Right lobe of liver (tissue), 6 donors: ENCODE results near the gene PPIL6. TPM values are rescaled to one million over a fixed set of nuclear protein-coding genes. Genes with fewer than 3 reads are reported as not detected.

Source experiments
- ATAC-seq, 4 donors: fragments of 200-7000 bp; cut with Tn5 transposase; one replicate each; pipeline ENCODE4 v1.9.1; 2020; ENCODE audit warnings: mild to moderate bottlenecking in 4 of 4, moderate library complexity in 4 of 4
- DNase-seq, 3 donors: peaks; one replicate each; pipeline ENCODE4 v3.0.0-alpha.2; 2020
- H3K27ac ChIP-seq, 3 donors: fragments of 200-600 bp; one replicate each; pipeline ENCODE4 v1.8.0; 2022
- H3K27me3 ChIP-seq, 2 donors: fragments of 200-600 bp; one replicate each; pipeline ENCODE4 v1.8.0; 2022
- H3K36me3 ChIP-seq, 4 donors: fragments of 200-600 bp; sonication (generic) in 1 of 4; one replicate each; pipeline versions ENCODE4 v1.5.1 to v1.8.0; 2017 to 2022; ENCODE audit warnings: control low read depth in 1 of 4
- H3K4me1 ChIP-seq, 4 donors: fragments of 200-600 bp; sonication (generic) in 1 of 4; one replicate each; pipeline versions ENCODE4 v1.5.1 to v1.8.0; 2017 to 2022; ENCODE audit warnings: control low read depth in 1 of 4
- H3K4me3 ChIP-seq, 3 donors: fragments of 200-600 bp; one replicate each; pipeline ENCODE4 v1.8.0; 2022
- H3K9me3 ChIP-seq, 4 donors: fragments of 200-600 bp; sonication (generic) in 1 of 4; one replicate each; pipeline versions ENCODE4 v1.5.1 to v1.8.0; 2017 to 2022; ENCODE audit warnings: control low read depth in 1 of 4
- POLR2A ChIP-seq: fragments of 450-650 bp; IDR thresholded peaks from one replicate; pipeline ENCODE4 v1.6.1; 2017; ENCODE audit warnings: antibody characterized with exemption, mild to moderate bottlenecking
- WGBS: methylation state at CpG from one replicate; pipeline ENCODE4 v1.1.6; 2018; ENCODE audit warnings: low coverage, low lambda C conversion rate; ENCODE audit not compliant: insufficient coverage; ENCODE audit errors: missing lambda C conversion rate; 5-methylcytosine and 5-hydroxymethylcytosine counted together
- intact Hi-C, 2 donors: fragments of 100-400 bp; cut with DNase I; formaldehyde crosslinking; loops; one replicate each; pipeline versions ENCODE4 v1.11.2 to v1.14.1; 2022
- total RNA-seq, 6 experiments: library from RNA; depleted of rRNA in 2 of 6; stranded (reverse); fragments of >200 nt in 2 of 6; fragmentation: NEBNext Ultra II Directional in 3 of 6; extraction: Animal tissue kit (Norgen Biotek cat#: 25700) in 3 of 6; gene quantifications; one replicate each; pipeline versions ENCODE4 v1.1.0 to v1.2.4, GENCODE V29; 2016 to 2023
- TF ChIP-seq, protein P1 (sequence below), 4 donors: fragments of 200-600 bp in 3 of 4; fragments of 450-650 bp in 1 of 4; IDR thresholded peaks; one replicate each; pipeline versions ENCODE4 v1.5.1 to v1.8.0; 2016 to 2022; ENCODE audit warnings: antibody characterized with exemption in 4 of 4, mild to moderate bottlenecking in 2 of 4
- donor health status: DM: no; HTN: yes; CAD: no.
- donor health status: DM: no; HTN: no; CAD: no.
- donor health status: DM: no; HTN: no; CAD: no.
- donor health status: DM: no; HTN: yes; CAD: no.
- donor health status: DM: no; HTN: yes; CAD: no.

PPIL6 gene
- total RNA-seq, 6 experiments from 2014 or later, result 0.12 to 0.42 (median 0.33) TPM; not detected in 2

DNA sequence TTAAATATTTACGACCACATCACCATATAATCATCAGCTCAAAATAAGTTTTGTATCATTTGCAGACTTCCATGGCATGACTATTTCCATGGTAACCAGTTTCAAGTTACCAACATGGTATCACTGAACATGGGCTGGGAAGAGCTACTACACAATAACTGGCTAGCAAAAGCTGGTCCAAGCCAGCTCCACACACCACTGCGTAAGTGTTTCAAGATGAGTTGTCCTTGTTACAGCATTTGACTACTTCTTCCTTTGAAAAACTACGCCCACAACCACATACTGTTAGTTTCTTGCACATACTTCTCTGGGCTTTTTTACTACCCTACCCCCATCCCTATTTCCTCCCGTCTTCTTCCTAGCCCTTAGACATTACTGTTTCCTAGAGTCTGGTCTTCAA, 66.7 kb downstream of the PPIL6 start:
- Histone ChIP-seq H3K27ac (no peak overlapping the region), H3K36me3 (peaks cover 8 to 80% (median 28%) of the 10 kb centered on the region in 4 donors), H3K9me3 (no peaks in the 10 kb centered on the region), H3K27me3 (no peaks in the 10 kb centered on the region), H3K4me3 (no peak overlapping the region), H3K4me1 (peaks cover 0 to 12% (median 0%) of the 10 kb centered on the region in 4 donors)
- WGBS, result 69% methylated on average over 4 of the region's 4 CpGs
- peak in 3 of 4 donors; percentile 40 to 41 (median 41) for ATAC-seq
- TF ChIP-seq POLR2A, result no peak
- TF ChIP-seq, protein P1, sequence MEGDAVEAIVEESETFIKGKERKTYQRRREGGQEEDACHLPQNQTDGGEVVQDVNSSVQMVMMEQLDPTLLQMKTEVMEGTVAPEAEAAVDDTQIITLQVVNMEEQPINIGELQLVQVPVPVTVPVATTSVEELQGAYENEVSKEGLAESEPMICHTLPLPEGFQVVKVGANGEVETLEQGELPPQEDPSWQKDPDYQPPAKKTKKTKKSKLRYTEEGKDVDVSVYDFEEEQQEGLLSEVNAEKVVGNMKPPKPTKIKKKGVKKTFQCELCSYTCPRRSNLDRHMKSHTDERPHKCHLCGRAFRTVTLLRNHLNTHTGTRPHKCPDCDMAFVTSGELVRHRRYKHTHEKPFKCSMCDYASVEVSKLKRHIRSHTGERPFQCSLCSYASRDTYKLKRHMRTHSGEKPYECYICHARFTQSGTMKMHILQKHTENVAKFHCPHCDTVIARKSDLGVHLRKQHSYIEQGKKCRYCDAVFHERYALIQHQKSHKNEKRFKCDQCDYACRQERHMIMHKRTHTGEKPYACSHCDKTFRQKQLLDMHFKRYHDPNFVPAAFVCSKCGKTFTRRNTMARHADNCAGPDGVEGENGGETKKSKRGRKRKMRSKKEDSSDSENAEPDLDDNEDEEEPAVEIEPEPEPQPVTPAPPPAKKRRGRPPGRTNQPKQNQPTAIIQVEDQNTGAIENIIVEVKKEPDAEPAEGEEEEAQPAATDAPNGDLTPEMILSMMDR (IDR thresholded peaks at IDR 0.05), result no peak
- intact Hi-C loops, result no loop called here
- DNase-seq, result no peak

DNA sequence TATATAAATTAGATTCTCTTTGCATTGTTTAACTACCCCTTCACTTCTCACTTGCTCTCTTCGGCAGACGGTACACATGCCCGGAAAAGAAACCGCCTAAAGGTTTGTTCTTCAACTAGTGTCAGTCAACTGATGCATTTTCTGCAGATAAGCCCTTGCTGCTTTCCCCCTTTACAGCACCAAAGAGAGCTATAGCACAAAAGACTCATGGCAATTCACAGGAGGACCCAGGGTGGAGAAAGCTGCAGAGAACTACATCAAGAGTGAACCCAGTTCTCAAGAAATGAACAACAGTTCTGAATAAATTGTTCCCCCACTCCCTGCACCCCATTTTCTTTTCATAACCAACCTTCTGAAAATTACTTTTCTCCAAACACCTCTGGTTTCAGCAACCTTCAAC, 67.1 kb downstream of the PPIL6 start:
- WGBS, result 63% methylated on average over 4 of the region's 4 CpGs
- Histone ChIP-seq H3K36me3 (peaks cover 8 to 80% (median 31%) of the 10 kb centered on the region in 4 donors), H3K27ac (no peak overlapping the region), H3K9me3 (no peaks in the 10 kb centered on the region), H3K27me3 (no peaks in the 10 kb centered on the region), H3K4me1 (peaks cover 0 to 10% (median 0%) of the 10 kb centered on the region in 4 donors), H3K4me3 (no peak overlapping the region)
- DNase-seq (no peak), ATAC-seq (no peak)
- TF ChIP-seq POLR2A, result no peak
- TF ChIP-seq, protein P1 (IDR thresholded peaks at IDR 0.05), result no peak
- intact Hi-C loops, result no loop called here

DNA sequence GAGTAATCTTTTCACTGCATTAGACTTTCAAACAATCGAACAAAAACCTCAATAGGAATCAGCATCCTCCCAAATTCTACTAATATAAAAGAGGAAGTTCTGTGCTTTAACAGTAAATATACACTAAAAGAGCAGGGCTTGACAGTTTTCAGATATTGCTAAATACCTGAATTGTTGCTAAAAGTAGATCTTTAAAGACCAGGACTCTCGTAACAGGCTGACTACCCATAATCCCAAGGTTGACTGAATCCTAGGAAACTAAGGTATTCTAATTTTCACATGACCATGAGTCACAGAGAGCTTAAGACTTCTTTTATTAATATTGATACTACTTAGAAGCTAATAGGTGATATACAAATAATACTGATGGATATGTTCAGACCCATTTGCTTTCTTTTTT, 68.3 kb downstream of the PPIL6 start:
- DNase-seq (no peak), ATAC-seq (no peak)
- Histone ChIP-seq H3K27me3 (no peaks in the 10 kb centered on the region), H3K9me3 (no peaks in the 10 kb centered on the region), H3K36me3 (peaks cover 8 to 80% (median 32%) of the 10 kb centered on the region in 4 donors), H3K4me3 (no peak overlapping the region), H3K27ac (no peak overlapping the region), H3K4me1 (peaks cover 0 to 10% (median 0%) of the 10 kb centered on the region in 4 donors)
- TF ChIP-seq, protein P1 (IDR thresholded peaks at IDR 0.05), result no peak
- TF ChIP-seq POLR2A, result no peak
- intact Hi-C loops, result no loop called here
- WGBS, result 41% methylated on average over 2 of the region's 2 CpGs

DNA sequence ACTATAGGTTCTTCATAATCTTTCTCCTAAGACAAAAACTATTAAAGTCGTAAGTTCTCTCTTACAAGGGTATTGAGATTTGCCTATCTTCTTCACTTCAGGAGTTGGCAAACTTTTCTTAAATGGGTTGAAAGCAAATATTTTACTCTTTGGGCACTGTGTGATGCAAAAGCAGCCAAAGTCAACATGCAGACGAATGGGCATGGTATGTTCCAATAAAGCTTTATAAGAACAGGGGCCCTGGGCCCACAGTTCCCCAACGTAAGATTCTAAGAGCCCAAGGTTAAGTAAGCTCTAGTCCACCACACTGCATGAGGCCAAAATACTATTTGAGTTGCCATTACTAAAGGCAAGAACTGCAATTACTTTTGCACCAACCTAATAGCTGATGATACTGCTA, 69.6 kb downstream of the PPIL6 start:
- Histone ChIP-seq H3K27ac (no peak overlapping the region), H3K9me3 (no peaks in the 10 kb centered on the region), H3K4me1 (peaks cover 0 to 10% (median 0%) of the 10 kb centered on the region in 4 donors), H3K27me3 (no peaks in the 10 kb centered on the region), H3K4me3 (no peak overlapping the region), H3K36me3 (peaks cover 0 to 79% (median 23%) of the 10 kb centered on the region in 4 donors)
- WGBS, result 32% methylated on average over 3 of the region's 3 CpGs
- peak; percentile 56 to 81 (median 71) for ATAC-seq
- intact Hi-C loops, result no loop called here
- DNase-seq, result no peak
- TF ChIP-seq POLR2A, result no peak
- TF ChIP-seq, protein P1 (IDR thresholded peaks at IDR 0.05), result no peak

DNA sequence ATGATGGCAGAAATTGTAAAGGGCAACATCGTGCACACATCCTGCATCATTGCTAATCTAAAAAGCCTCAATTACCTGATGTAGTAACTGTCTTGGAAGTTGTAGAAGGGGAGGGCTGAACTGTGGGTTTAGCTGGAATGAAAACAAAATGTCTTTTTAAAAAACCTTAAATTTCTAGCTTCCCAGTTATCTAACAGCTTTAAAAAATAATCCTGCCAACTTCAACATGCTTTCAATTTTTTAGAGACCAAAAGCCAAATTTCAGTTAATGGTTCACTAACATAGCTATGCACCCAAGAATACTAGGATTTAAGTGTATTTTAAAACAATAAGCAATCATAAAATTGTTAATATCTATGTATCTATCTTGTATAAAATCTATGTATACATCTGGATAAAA, 70.1 kb downstream of the PPIL6 start:
- no peaks in the 10 kb centered on the region for H3K27me3 ChIP-seq
- no peaks in the 10 kb centered on the region for H3K9me3 ChIP-seq
- no peak for ATAC-seq
- peaks cover 0 to 10% (median 0%) of the 10 kb centered on the region in 4 donors for H3K4me1 ChIP-seq
- peaks cover 0 to 75% (median 20%) of the 10 kb centered on the region in 4 donors for H3K36me3 ChIP-seq
- no peak overlapping the region for H3K4me3 ChIP-seq
- intact Hi-C loops, result no loop called here
- DNase-seq, result no peak
- TF ChIP-seq, protein P1 (IDR thresholded peaks at IDR 0.05), result no peak
- TF ChIP-seq POLR2A, result no peak
- no peak overlapping the region for H3K27ac ChIP-seq
- WGBS, result 54% methylated on average over 1 of the region's 1 CpG
